Parathyroid adenoma (tissue), 2 donors: ENCODE measurements around the gene MESP1.

Experiments
- H2AFZ ChIP-seq: fragments of 300-600 bp; sonication (generic); one replicate; pipeline ENCODE4 v1.7.0; 2017; ENCODE audit warnings: antibody characterized with exemption, mild to moderate bottlenecking
- H3K27ac ChIP-seq: fragments of 300-600 bp; sonication (generic); one replicate; pipeline ENCODE4 v1.7.0; 2017
- H3K27me3 ChIP-seq: fragments of 300-600 bp; sonication (generic); one replicate; pipeline ENCODE4 v1.7.0; 2017; ENCODE audit warnings: low read length; ENCODE audit not compliant: control insufficient read depth, insufficient read depth
- H3K36me3 ChIP-seq: fragments of 300-600 bp; sonication (generic); one replicate; pipeline ENCODE4 v1.7.0; 2017; ENCODE audit warnings: low read length; ENCODE audit not compliant: control insufficient read depth, insufficient read depth
- H3K4me1 ChIP-seq: fragments of 300-600 bp; sonication (generic); one replicate; pipeline ENCODE4 v1.7.0; 2017; ENCODE audit warnings: control low read depth
- H3K4me2 ChIP-seq: fragments of 300-600 bp; sonication (generic); one replicate; pipeline ENCODE4 v1.7.0; 2017; ENCODE audit warnings: low read length
- H3K4me3 ChIP-seq: fragments of 300-600 bp; sonication (generic); one replicate; pipeline ENCODE4 v1.7.0; 2017; ENCODE audit warnings: low read depth, low read length
- H3K79me2 ChIP-seq: fragments of 300-600 bp; sonication (generic); one replicate; pipeline ENCODE4 v1.7.0; 2017; ENCODE audit warnings: control low read depth
- H3K9ac ChIP-seq: fragments of 300-600 bp; sonication (generic); one replicate; pipeline ENCODE4 v1.7.0; 2017; ENCODE audit warnings: mild to moderate bottlenecking
- H3K9me3 ChIP-seq: fragments of 300-600 bp; sonication (generic); one replicate; pipeline ENCODE4 v1.7.0; 2017; ENCODE audit warnings: low read length; ENCODE audit not compliant: control insufficient read depth
- CTCF ChIP-seq: fragments of 300-600 bp; sonication (generic); IDR thresholded peaks from one replicate; pipeline ENCODE4 v1.7.0; 2017; ENCODE audit warnings: antibody characterized with exemption, mild to moderate bottlenecking
- donor health status: primary hyperparathyroidism.

MESP1 gene

GRCh38 chr15:89725064-89725463 is 26.0 kb downstream of the MESP1 start:
- no peaks in the 10 kb centered on the region for H3K4me1 ChIP-seq
- TF ChIP-seq CTCF = no peak

DNA sequence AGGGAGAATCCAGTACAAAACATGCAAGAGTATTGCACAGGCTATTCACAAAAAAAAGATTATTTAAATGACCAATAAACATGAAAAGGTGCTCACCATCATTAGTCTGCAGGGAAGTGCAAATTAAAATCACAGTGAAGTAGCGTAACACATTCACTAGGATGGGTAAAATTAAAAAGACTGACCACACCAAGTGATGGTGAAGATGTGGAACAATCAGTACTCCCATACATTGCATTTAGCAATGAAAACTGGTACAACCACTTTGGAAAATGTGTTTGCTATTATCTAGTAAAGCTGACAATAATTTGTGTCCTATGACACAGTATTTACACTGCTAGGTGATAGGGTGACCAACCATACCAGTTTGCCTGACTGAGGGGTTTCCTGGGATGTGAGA is 26.4 kb downstream of the MESP1 start:
- Histone ChIP-seq H3K79me2 (no peaks in the 10 kb centered on the region), H3K36me3 (no peaks in the 10 kb centered on the region), H3K27me3 (no peaks in the 10 kb centered on the region), H3K9ac (no peak overlapping the region), H3K27ac (no peak overlapping the region), H3K4me1 (no peaks in the 10 kb centered on the region), H2AFZ (no peak overlapping the region), H3K9me3 (no peaks in the 10 kb centered on the region), H3K4me3 (no peak overlapping the region), H3K4me2 (no peak overlapping the region)
- TF ChIP-seq CTCF = no peak

More at GRCh38 chr15:89725064-89725463, 26.0 kb downstream of the MESP1 start:
- H3K9ac ChIP-seq = no peak overlapping the region
- H3K79me2 ChIP-seq = no peaks in the 10 kb centered on the region
- no peak overlapping the region for H3K4me2 ChIP-seq
- no peak overlapping the region for H2AFZ ChIP-seq
- H3K27ac ChIP-seq = no peak overlapping the region
- H3K4me3 ChIP-seq = no peak overlapping the region
- no peaks in the 10 kb centered on the region for H3K27me3 ChIP-seq
- no peaks in the 10 kb centered on the region for H3K36me3 ChIP-seq
- no peaks in the 10 kb centered on the region for H3K9me3 ChIP-seq

GRCh38 chr15:89723031-89723430 is 28.0 kb downstream of the MESP1 start:
- Histone ChIP-seq H3K4me2 (no peak overlapping the region), H3K79me2 (no peaks in the 10 kb centered on the region), H3K4me3 (no peak overlapping the region), H3K27me3 (no peaks in the 10 kb centered on the region), H3K9me3 (no peaks in the 10 kb centered on the region), H3K27ac (no peak overlapping the region), H2AFZ (no peak overlapping the region), H3K4me1 (no peaks in the 10 kb centered on the region), H3K36me3 (no peaks in the 10 kb centered on the region), H3K9ac (no peak overlapping the region)
- no peak for TF ChIP-seq CTCF

GRCh38 chr15:89714775-89715174 is 36.3 kb downstream of the MESP1 start:
- H3K9ac ChIP-seq = no peak overlapping the region
- H3K9me3 ChIP-seq = no peaks in the 10 kb centered on the region
- no peaks in the 10 kb centered on the region for H3K4me1 ChIP-seq
- H3K36me3 ChIP-seq = no peaks in the 10 kb centered on the region
- H3K27me3 ChIP-seq = no peaks in the 10 kb centered on the region
- no peak overlapping the region for H3K4me3 ChIP-seq
- H3K4me2 ChIP-seq = no peak overlapping the region
- H3K79me2 ChIP-seq = no peaks in the 10 kb centered on the region
- no peak for TF ChIP-seq CTCF
- no peak overlapping the region for H3K27ac ChIP-seq
- H2AFZ ChIP-seq = no peak overlapping the region

DNA sequence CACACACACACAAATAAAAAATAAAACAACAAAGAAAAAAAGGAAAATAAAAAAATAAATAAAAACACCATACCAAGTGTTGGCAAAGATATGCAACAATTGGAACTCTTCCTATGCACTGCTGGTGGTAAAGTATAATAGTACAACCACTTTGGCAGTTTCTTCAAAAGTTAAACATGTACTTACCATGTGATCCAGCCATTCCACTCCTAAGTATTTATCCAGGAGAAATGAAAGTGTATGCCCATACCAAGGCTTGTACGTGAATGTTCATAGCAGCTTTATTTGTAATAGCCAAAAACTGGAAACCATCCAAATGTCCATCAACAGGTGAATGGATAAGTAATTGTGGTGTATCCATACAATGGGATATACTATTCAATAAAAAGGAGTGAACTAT is 43.5 kb downstream of the MESP1 start:
- no peak for TF ChIP-seq CTCF
- Histone ChIP-seq H2AFZ (no peak overlapping the region), H3K4me2 (no peak overlapping the region)

More for the DNA sequence above, 43.5 kb downstream of the MESP1 start:
- no peaks in the 10 kb centered on the region for H3K36me3 ChIP-seq
- no peak overlapping the region for H3K4me3 ChIP-seq
- H3K4me1 ChIP-seq = no peaks in the 10 kb centered on the region
- no peaks in the 10 kb centered on the region for H3K79me2 ChIP-seq
- no peak overlapping the region for H3K9ac ChIP-seq
- H3K27me3 ChIP-seq = no peaks in the 10 kb centered on the region
- H3K27ac ChIP-seq = no peak overlapping the region
- H3K9me3 ChIP-seq = no peaks in the 10 kb centered on the region
